Lung microvascular endothelial cell (primary cell): Measurements from ENCODE around the gene SEMA4C. TPM values are rescaled to one million over a fixed set of nuclear protein-coding genes. Genes with fewer than 3 reads are reported as not detected.
"Not testable (repeated sequence)": the region's sequence is repeated elsewhere in the genome, so short reads cannot be mapped to it uniquely, and the experiment has no call there.

Experiments used
- DNase-seq, 2 donors: peaks; one replicate each; pipeline versions ENCODE4 v3.0.0 to v3.0.0-alpha.2; 2010; ENCODE audit warnings: low read depth in 2 of 2
- total RNA-seq: library from RNA; depleted of rRNA; stranded (reverse); fragments of >200 nt; gene quantifications from 2 replicates; pipeline ENCODE4 v1.2.1, GENCODE V29; 2014

SEMA4C gene
- total RNA-seq, 1 donor from 2014 or later, result 20.8 TPM

GRCh38 chr2:96897491-96898134 is 27.7 kb upstream of the SEMA4C start:
- no peak for DNase-seq

- DNase-seq, result no peak
Measured at GRCh38 chr2:96895746-96896651, 26.1 kb upstream of the SEMA4C start.

GRCh38 chr2:96895032-96895745 is 25.3 kb upstream of the SEMA4C start:
- DNase-seq, result no peak

- no peak for DNase-seq
Measured at GRCh38 chr2:96894151-96894531, 24.3 kb upstream of the SEMA4C start.

- no peak for DNase-seq
Measured at GRCh38 chr2:96893289-96894150, 23.6 kb upstream of the SEMA4C start.

GRCh38 chr2:96891591-96892333 is 21.9 kb upstream of the SEMA4C start:
- DNase-seq, result no peak

GRCh38 chr2:96890726-96891385 is 21.0 kb upstream of the SEMA4C start:
- DNase-seq, result peak in 1 of 2 donors; percentile 14

- no peak for DNase-seq
Measured at GRCh38 chr2:96890252-96890651, 20.4 kb upstream of the SEMA4C start.

GRCh38 chr2:96889502-96889901 is 19.6 kb upstream of the SEMA4C start:
- DNase-seq, result not testable (repeated sequence)

GRCh38 chr2:96888072-96889011 is 18.5 kb upstream of the SEMA4C start:
- DNase-seq, result no peak

GRCh38 chr2:96887493-96888012 is 17.7 kb upstream of the SEMA4C start:
- DNase-seq, result no peak

GRCh38 chr2:96885432-96886347 is 15.8 kb upstream of the SEMA4C start:
- DNase-seq, result no peak

GRCh38 chr2:96884299-96885094 is 14.6 kb upstream of the SEMA4C start:
- no peak for DNase-seq

- DNase-seq, result no peak
Measured at GRCh38 chr2:96883306-96883705, 13.4 kb upstream of the SEMA4C start.

GRCh38 chr2:96882906-96883305 is 13.0 kb upstream of the SEMA4C start:
- no peak for DNase-seq

GRCh38 chr2:96882230-96882629 is 12.3 kb upstream of the SEMA4C start:
- no peak for DNase-seq
